Gastrocnemius medialis (tissue), 4 donors: Measurements from ENCODE around the gene ATP5PF.

Experiments used
- CTCF ChIP-seq, 5 experiments: fragments of 450-650 bp in 3 of 5; fragments of 200-600 bp in 2 of 5; sonication (generic) in 2 of 5; IDR thresholded peaks in 4 of 5; conservative IDR thresholded peaks in 1 of 5; 1 replicate in 4 of 5; 2 replicates in 1 of 5; pipeline ENCODE4 v1.5.1; 2016 to 2019; ENCODE audit warnings: antibody characterized with exemption in 5 of 5, mild to moderate bottlenecking in 3 of 5, moderate library complexity in 3 of 5
- POLR2A ChIP-seq, 2 donors: fragments of 450-650 bp; IDR thresholded peaks; one replicate each; pipeline ENCODE4 v1.6.1; 2017; ENCODE audit warnings: antibody characterized with exemption in 2 of 2, mild to moderate bottlenecking in 2 of 2, moderate library complexity in 2 of 2

- TF ChIP-seq CTCF (IDR thresholded peaks at IDR 0.05 in 4 of 5, conservative IDR thresholded peaks at IDR 0.05 in 1 of 5) (no peak), POLR2A (IDR thresholded peaks at IDR 0.05) (no peak)
These were observed 25.4 kb upstream of the ATP5PF start for GRCh38 chr21:25760061-25760460.
